ENCODE data around the gene SGK1. TPM values are rescaled to one million over a fixed set of nuclear protein-coding genes. Genes with fewer than 3 reads are reported as not detected.
"Not testable (repeated sequence)": the region's sequence is repeated elsewhere in the genome, so short reads cannot be mapped to it uniquely, and the experiment has no call there.

The SGK1 gene
- total RNA-seq, 1 experiment from 2014 or later = 4.8 TPM

- no peak for DNase-seq (ENCODE audit: low spot score)
- in situ Hi-C loops (cut with HindIII; ENCODE audit: low sequenced_read_pairs) = no loop called here
Observed at GRCh38 chr6:134309983-134310605, 7.8 kb downstream of the SGK1 start.

- in situ Hi-C loops (cut with HindIII; ENCODE audit: low sequenced_read_pairs) = no loop called here
- peak; percentile 98 for DNase-seq (ENCODE audit: low spot score)
Observed at GRCh38 chr6:134309227-134309626, 8.7 kb downstream of the SGK1 start.

- in situ Hi-C loops (cut with HindIII; ENCODE audit: low sequenced_read_pairs) = no loop called here
- peak; percentile 78 for DNase-seq (ENCODE audit: low spot score)
Observed at GRCh38 chr6:134308800-134309199, 9.1 kb downstream of the SGK1 start.

GRCh38 chr6:134307870-134308269, 10.0 kb downstream of the SGK1 start:
- in situ Hi-C loops (cut with HindIII; ENCODE audit: low sequenced_read_pairs) = no loop called here
- DNase-seq (ENCODE audit: low spot score) = no peak

GRCh38 chr6:134307075-134307474, 10.8 kb downstream of the SGK1 start:
- in situ Hi-C loops (cut with HindIII; ENCODE audit: low sequenced_read_pairs) = no loop called here
- DNase-seq (ENCODE audit: low spot score) = no peak

GRCh38 chr6:134304381-134304780, 13.5 kb downstream of the SGK1 start:
- in situ Hi-C loops (cut with HindIII; ENCODE audit: low sequenced_read_pairs); DNase-seq (ENCODE audit: low spot score): not testable (repeated sequence)

GRCh38 chr6:134303891-134304290, 14.0 kb downstream of the SGK1 start:
- DNase-seq (ENCODE audit: low spot score) = peak; percentile 72
- in situ Hi-C loops (cut with HindIII; ENCODE audit: low sequenced_read_pairs) = no loop called here

GRCh38 chr6:134299236-134299635, 18.7 kb downstream of the SGK1 start:
- in situ Hi-C loops (cut with HindIII; ENCODE audit: low sequenced_read_pairs) = no loop called here
- DNase-seq (ENCODE audit: low spot score) = peak; percentile 18

GRCh38 chr6:134296762-134297161, 21.1 kb downstream of the SGK1 start:
- in situ Hi-C loops (cut with HindIII; ENCODE audit: low sequenced_read_pairs) = no loop called here
- DNase-seq (ENCODE audit: low spot score) = no peak

GRCh38 chr6:134295953-134296553, 21.9 kb downstream of the SGK1 start:
- in situ Hi-C loops (cut with HindIII; ENCODE audit: low sequenced_read_pairs) = no loop called here
- DNase-seq (ENCODE audit: low spot score) = peak; percentile 88

GRCh38 chr6:134293659-134294161, 24.2 kb downstream of the SGK1 start:
- in situ Hi-C loops (cut with HindIII; ENCODE audit: low sequenced_read_pairs) = no loop called here
- DNase-seq (ENCODE audit: low spot score) = no peak

- in situ Hi-C loops (cut with HindIII; ENCODE audit: low sequenced_read_pairs) = no loop called here
- DNase-seq (ENCODE audit: low spot score) = no peak
Observed at GRCh38 chr6:134291156-134291555, 26.8 kb downstream of the SGK1 start.

GRCh38 chr6:134289204-134289575, 28.7 kb downstream of the SGK1 start:
- DNase-seq (ENCODE audit: low spot score) = no peak
- in situ Hi-C loops (cut with HindIII; ENCODE audit: low sequenced_read_pairs) = no loop called here

- no peak for DNase-seq (ENCODE audit: low spot score)
Observed at GRCh38 chr6:134288538-134289203, 29.2 kb downstream of the SGK1 start.

GRCh38 chr6:134287859-134288537, 29.9 kb downstream of the SGK1 start:
- in situ Hi-C loops (cut with HindIII; ENCODE audit: low sequenced_read_pairs) = no loop called here
- no peak for DNase-seq (ENCODE audit: low spot score)

More at GRCh38 chr6:134288538-134289203, 29.2 kb downstream of the SGK1 start:
- in situ Hi-C loops (cut with HindIII; ENCODE audit: low sequenced_read_pairs) = no loop called here

- in situ Hi-C loops (cut with HindIII; ENCODE audit: low sequenced_read_pairs) = no loop called here
- no peak for DNase-seq (ENCODE audit: low spot score)
Observed at GRCh38 chr6:134282816-134283215, 35.1 kb downstream of the SGK1 start.

- in situ Hi-C loops (cut with HindIII; ENCODE audit: low sequenced_read_pairs) = no loop called here
- DNase-seq (ENCODE audit: low spot score) = no peak
Observed at GRCh38 chr6:134281388-134281787, 36.5 kb downstream of the SGK1 start.

GRCh38 chr6:134278000-134278399, 39.9 kb downstream of the SGK1 start:
- peak; percentile 38 for DNase-seq (ENCODE audit: low spot score)
- in situ Hi-C loops (cut with HindIII; ENCODE audit: low sequenced_read_pairs) = no loop called here

- DNase-seq (ENCODE audit: low spot score) = peak; percentile 23
- in situ Hi-C loops (cut with HindIII; ENCODE audit: low sequenced_read_pairs) = not testable (repeated sequence)
Observed at GRCh38 chr6:134276891-134277377, 41.0 kb downstream of the SGK1 start.

- in situ Hi-C loops (cut with HindIII; ENCODE audit: low sequenced_read_pairs) = no loop called here
Observed at GRCh38 chr6:134272374-134272773, 45.5 kb downstream of the SGK1 start.

More at GRCh38 chr6:134272374-134272773, 45.5 kb downstream of the SGK1 start:
- DNase-seq (ENCODE audit: low spot score) = no peak

Data from G401 (cell line).